ENCODE results near the gene ALG8. TPM values are rescaled to one million over a fixed set of nuclear protein-coding genes. Genes with fewer than 3 reads are reported as not detected.

ALG8 gene
- total RNA-seq, 1 donor from 2014 or later: 43.7 TPM

- no peak for TF ChIP-seq CTCF (IDR thresholded peaks at IDR 0.05; ENCODE audit: insufficient read depth, low read depth, low read length)
- no peak for TF ChIP-seq EZH2 (IDR thresholded peaks at IDR 0.05; ENCODE audit: insufficient read depth, low read length)
- Mint-ChIP-seq H3K9me3 (ENCODE audit: unreplicated experiment) (no peaks in the 10 kb centered on the region), H3K27me3 (ENCODE audit: low read depth, unreplicated experiment) (no peaks in the 10 kb centered on the region), H3K4me3 (ENCODE audit: unreplicated experiment) (no peak overlapping the region), H3K4me1 (ENCODE audit: low read depth, unreplicated experiment) (peaks cover 11% of the 10 kb centered on the region), H3K27ac (ENCODE audit: unreplicated experiment) (no peak overlapping the region), H3K36me3 (ENCODE audit: low read depth, unreplicated experiment) (no peaks in the 10 kb centered on the region)
- Histone ChIP-seq H2AFZ (ENCODE audit: low read depth, low read length) (no peak overlapping the region), H4K20me1 (ENCODE audit: insufficient read depth, low read length) (no peaks in the 10 kb centered on the region), H3K4me1 (ENCODE audit: insufficient read depth, low read length) (no peaks in the 10 kb centered on the region), H3K36me3 (ENCODE audit: insufficient read depth, low read length) (peaks cover 19% of the 10 kb centered on the region), H3K9me3 (ENCODE audit: insufficient read depth, low read depth, low read length) (no peaks in the 10 kb centered on the region), H3K9ac (ENCODE audit: low read length) (no peak overlapping the region), H3K4me3 (ENCODE audit: insufficient read depth, low read depth, low read length) (no peak overlapping the region), H3K4me2 (ENCODE audit: low read length) (no peak overlapping the region), H3K79me2 (ENCODE audit: insufficient read depth, low read length) (no peaks in the 10 kb centered on the region), H3K27ac (ENCODE audit: low read depth, low read length) (no peak overlapping the region), H3K27me3 (ENCODE audit: insufficient read depth, low read length) (no peaks in the 10 kb centered on the region)
- FAIRE-seq (no peak), DNase-seq (ENCODE audit: low read depth) (no peak)
Measured at GRCh38 chr11:78111298-78111697, 28.1 kb downstream of the ALG8 start.

- Histone ChIP-seq H3K4me3 (ENCODE audit: insufficient read depth, low read depth, low read length) (no peak overlapping the region), H4K20me1 (ENCODE audit: insufficient read depth, low read length) (no peaks in the 10 kb centered on the region), H3K4me2 (ENCODE audit: low read length) (no peak overlapping the region), H3K4me1 (ENCODE audit: insufficient read depth, low read length) (no peaks in the 10 kb centered on the region), H3K36me3 (ENCODE audit: insufficient read depth, low read length) (peaks cover 19% of the 10 kb centered on the region), H3K9me3 (ENCODE audit: insufficient read depth, low read depth, low read length) (no peaks in the 10 kb centered on the region), H2AFZ (ENCODE audit: low read depth, low read length) (no peak overlapping the region), H3K27ac (ENCODE audit: low read depth, low read length) (no peak overlapping the region), H3K9ac (ENCODE audit: low read length) (no peak overlapping the region), H3K79me2 (ENCODE audit: insufficient read depth, low read length) (no peaks in the 10 kb centered on the region), H3K27me3 (ENCODE audit: insufficient read depth, low read length) (no peaks in the 10 kb centered on the region)
- Mint-ChIP-seq H3K27ac (ENCODE audit: unreplicated experiment) (no peak overlapping the region), H3K4me3 (ENCODE audit: unreplicated experiment) (no peak overlapping the region), H3K4me1 (ENCODE audit: low read depth, unreplicated experiment) (peaks cover 11% of the 10 kb centered on the region), H3K9me3 (ENCODE audit: unreplicated experiment) (no peaks in the 10 kb centered on the region), H3K36me3 (ENCODE audit: low read depth, unreplicated experiment) (no peaks in the 10 kb centered on the region), H3K27me3 (ENCODE audit: low read depth, unreplicated experiment) (no peaks in the 10 kb centered on the region)
- TF ChIP-seq EZH2 (IDR thresholded peaks at IDR 0.05; ENCODE audit: insufficient read depth, low read length): no peak
- TF ChIP-seq CTCF (IDR thresholded peaks at IDR 0.05; ENCODE audit: insufficient read depth, low read depth, low read length): no peak
- FAIRE-seq (no peak), DNase-seq (ENCODE audit: low read depth) (no peak)
Measured at GRCh38 chr11:78110830-78111229, 28.6 kb downstream of the ALG8 start.

- no peak overlapping the region for H3K4me3 Mint-ChIP-seq (ENCODE audit: unreplicated experiment)
- H3K27me3 Mint-ChIP-seq (ENCODE audit: low read depth, unreplicated experiment): no peaks in the 10 kb centered on the region
- Histone ChIP-seq H2AFZ (ENCODE audit: low read depth, low read length) (no peak overlapping the region), H3K9me3 (ENCODE audit: insufficient read depth, low read depth, low read length) (no peaks in the 10 kb centered on the region), H3K27me3 (ENCODE audit: insufficient read depth, low read length) (no peaks in the 10 kb centered on the region), H3K79me2 (ENCODE audit: insufficient read depth, low read length) (no peaks in the 10 kb centered on the region), H3K9ac (ENCODE audit: low read length) (no peak overlapping the region), H3K4me1 (ENCODE audit: insufficient read depth, low read length) (no peaks in the 10 kb centered on the region), H3K36me3 (ENCODE audit: insufficient read depth, low read length) (peaks cover 19% of the 10 kb centered on the region), H3K4me3 (ENCODE audit: insufficient read depth, low read depth, low read length) (no peak overlapping the region), H3K4me2 (ENCODE audit: low read length) (no peak overlapping the region), H3K27ac (ENCODE audit: low read depth, low read length) (no peak overlapping the region), H4K20me1 (ENCODE audit: insufficient read depth, low read length) (no peaks in the 10 kb centered on the region)
- FAIRE-seq (no peak), DNase-seq (ENCODE audit: low read depth) (no peak)
- no peak overlapping the region for H3K27ac Mint-ChIP-seq (ENCODE audit: unreplicated experiment)
- H3K9me3 Mint-ChIP-seq (ENCODE audit: unreplicated experiment): no peaks in the 10 kb centered on the region
- H3K4me1 Mint-ChIP-seq (ENCODE audit: low read depth, unreplicated experiment): peaks cover 11% of the 10 kb centered on the region
- TF ChIP-seq CTCF (IDR thresholded peaks at IDR 0.05; ENCODE audit: insufficient read depth, low read depth, low read length) (no peak), EZH2 (IDR thresholded peaks at IDR 0.05; ENCODE audit: insufficient read depth, low read length) (no peak)
- no peaks in the 10 kb centered on the region for H3K36me3 Mint-ChIP-seq (ENCODE audit: low read depth, unreplicated experiment)
Measured at GRCh38 chr11:78110351-78110750, 29.1 kb downstream of the ALG8 start.
